Measurements from ENCODE around the gene PLOD3. TPM values are rescaled to one million over a fixed set of nuclear protein-coding genes. Genes with fewer than 3 reads are reported as not detected.

The PLOD3 gene
- total RNA-seq, 1 donor from 2014 or later: 43.0 TPM

DNA sequence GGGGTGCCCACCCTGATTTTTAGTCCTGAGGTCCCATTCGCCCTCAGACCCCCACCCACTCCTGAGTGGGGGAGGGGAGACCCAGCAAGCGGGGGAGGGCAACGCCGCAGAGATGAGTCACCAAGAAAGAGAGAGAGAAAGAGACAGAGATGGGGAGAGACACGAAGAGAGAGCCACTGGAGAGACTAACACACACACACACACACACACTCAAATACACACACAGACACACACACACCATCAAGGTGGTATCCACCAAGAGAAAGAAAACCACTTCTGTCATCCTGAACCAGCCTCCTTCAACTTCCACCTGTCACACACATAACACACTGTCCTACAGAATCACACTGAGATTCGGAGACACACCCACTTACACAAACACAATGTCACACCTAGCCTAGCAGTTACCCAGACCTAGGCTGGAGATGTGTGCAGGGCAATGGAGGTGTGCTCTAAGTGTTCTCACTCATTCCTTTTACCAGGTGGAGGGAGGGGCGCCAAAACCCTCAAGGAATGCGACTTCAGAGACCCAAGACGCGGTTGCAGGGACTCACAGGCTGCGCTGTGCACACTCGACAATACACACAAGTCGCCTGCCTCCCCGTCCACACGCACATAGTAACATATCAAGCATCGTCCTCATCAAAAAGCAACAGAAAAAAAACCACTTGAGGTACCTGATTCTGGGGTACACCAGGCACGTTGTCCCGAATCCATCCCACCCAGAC is 48.1 kb downstream of the PLOD3 start:
- intact Hi-C loops (cut with micrococcal nuclease): no loop called here
- no peak for ATAC-seq
- no peak for DNase-seq

GRCh38 chr7:101168412-101169049 is 48.9 kb downstream of the PLOD3 start:
- ATAC-seq (no peak), DNase-seq (no peak)
- intact Hi-C loops (cut with micrococcal nuclease): no loop called here

DNA sequence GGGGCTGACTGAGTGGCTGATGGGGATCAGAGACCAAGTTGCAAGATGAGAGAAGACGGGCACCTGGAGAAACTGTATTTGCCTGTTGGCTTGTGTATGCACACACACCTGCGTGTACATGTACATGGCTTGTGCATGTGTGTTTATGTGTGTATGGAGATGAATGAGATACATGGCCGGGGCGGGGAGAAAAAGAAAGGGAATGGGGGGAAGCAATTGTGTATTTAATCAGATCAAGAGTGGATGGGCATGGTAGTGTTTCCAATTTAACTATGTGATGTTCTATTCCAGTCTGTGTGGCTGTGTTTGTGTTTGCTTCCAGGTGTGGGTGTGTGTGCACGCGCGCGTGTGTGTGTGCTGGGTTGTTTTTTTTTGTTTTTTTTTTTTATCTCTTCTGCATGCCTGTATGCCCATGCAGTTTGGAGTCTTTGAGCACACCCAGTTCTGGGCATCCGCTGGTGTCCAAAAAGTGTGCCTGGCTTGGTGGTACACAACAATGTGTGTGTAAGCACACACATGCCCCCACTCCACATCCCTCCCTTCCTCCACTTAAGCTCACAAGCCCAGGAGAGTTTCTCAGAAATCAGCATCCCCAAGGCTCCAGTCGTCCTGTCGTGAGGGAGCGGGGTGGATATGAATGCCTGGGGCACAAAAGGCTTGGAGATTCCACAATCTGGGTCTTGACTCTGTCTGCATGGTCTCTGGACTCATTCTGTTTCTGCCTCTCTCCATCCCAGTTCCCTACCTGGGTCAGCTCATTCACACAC is 49.6 kb downstream of the PLOD3 start:
- ATAC-seq (no peak), DNase-seq (no peak)
- intact Hi-C loops (cut with micrococcal nuclease): no loop called here

GRCh38 chr7:101166909-101167644 is 50.3 kb downstream of the PLOD3 start:
- DNase-seq: no peak
- no peak for ATAC-seq
- intact Hi-C loops (cut with micrococcal nuclease): no loop called here

- DNase-seq: no peak
- intact Hi-C loops (cut with micrococcal nuclease): no loop called here
- ATAC-seq: no peak
Observed at GRCh38 chr7:101166648-101166908, 50.8 kb downstream of the PLOD3 start.

DNA sequence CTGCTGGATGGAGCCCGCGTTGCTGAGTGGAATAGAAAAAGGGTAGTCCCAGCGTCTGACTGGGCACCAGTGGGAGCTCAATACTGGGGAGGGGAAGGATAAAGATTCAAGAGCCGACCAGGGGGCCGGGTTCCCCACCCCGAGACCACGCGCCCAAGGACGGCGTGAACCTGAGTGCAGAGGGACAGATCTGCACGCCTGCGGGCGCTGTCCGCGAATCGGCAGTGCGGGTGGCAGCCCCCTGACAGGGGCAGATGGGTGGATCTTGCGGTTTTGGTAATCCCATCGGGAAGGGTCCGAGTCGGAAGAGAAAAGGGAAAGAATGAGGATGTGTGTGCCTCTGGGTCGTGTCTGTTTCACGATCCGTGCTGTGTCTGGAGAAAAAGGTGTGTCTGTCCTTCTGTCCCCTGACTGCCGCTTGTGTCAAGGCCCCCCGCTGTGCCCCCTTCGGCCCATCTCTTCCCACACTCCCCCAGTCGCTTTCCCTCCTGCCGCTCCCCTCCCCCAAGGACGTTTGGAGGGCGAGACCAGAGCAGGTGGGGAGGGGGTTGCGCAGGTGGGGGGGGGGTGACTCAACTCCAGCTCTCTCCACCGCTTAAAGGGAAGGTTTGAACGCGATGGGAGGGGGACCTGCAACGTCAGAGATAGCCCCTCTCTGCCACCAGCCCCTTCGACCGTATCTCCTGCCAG is 51.3 kb downstream of the PLOD3 start:
- no peak for DNase-seq
- intact Hi-C loops (cut with micrococcal nuclease): no loop called here
- ATAC-seq: no peak

DNA sequence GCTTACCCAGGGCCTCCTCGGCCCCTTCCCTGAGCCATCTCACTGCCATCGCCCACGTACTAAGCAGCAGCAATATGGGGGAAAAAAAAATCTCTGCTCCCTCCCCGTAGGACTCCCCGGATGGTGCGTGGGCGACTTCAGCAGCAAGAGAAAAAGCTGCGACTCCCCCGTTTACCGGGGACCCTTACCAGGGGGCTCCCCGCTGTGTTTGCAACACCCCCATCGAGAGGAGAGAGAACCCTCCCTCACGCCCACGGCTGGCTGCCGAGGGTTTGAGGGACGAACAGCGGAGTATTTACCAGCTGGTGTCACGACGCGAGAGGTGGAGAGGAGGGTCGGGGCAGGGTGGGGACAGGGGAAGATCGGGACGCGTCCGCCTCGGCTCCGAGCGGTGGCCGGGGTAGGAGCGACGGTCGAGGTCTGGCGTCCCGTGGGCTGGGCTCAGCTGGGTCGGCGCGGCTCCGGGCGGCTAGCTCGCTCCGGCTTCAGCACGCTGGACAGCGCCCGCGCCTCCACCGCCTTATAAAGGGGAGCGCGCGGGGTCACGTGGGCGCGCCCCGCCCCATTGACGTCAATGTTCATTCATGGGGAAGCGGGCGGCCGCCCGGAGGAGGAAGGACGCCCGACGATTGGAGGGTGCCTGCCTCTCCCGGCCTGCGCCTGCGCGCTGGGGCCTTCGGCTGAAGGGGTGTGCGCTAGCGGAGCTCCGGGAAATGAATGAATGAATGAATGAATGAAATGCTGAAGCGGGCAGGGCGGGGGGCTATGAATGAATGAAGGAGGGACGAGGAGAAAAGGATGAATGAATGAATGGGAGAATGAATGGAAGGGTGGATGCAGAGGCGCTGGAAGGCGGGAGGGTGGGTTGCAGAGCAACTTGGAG is 52.1 kb downstream of the PLOD3 start, which contains the start of gene VGF:
Gene VGF, minus strand, starts transcription at position 495 of the 883 bp plus-strand sequence. CDS start 726 bp downstream, outside the sequence.
- ATAC-seq: peak; percentile 94
- intact Hi-C loops (cut with micrococcal nuclease): no loop called here
- peak; percentile 96 for DNase-seq

DNA sequence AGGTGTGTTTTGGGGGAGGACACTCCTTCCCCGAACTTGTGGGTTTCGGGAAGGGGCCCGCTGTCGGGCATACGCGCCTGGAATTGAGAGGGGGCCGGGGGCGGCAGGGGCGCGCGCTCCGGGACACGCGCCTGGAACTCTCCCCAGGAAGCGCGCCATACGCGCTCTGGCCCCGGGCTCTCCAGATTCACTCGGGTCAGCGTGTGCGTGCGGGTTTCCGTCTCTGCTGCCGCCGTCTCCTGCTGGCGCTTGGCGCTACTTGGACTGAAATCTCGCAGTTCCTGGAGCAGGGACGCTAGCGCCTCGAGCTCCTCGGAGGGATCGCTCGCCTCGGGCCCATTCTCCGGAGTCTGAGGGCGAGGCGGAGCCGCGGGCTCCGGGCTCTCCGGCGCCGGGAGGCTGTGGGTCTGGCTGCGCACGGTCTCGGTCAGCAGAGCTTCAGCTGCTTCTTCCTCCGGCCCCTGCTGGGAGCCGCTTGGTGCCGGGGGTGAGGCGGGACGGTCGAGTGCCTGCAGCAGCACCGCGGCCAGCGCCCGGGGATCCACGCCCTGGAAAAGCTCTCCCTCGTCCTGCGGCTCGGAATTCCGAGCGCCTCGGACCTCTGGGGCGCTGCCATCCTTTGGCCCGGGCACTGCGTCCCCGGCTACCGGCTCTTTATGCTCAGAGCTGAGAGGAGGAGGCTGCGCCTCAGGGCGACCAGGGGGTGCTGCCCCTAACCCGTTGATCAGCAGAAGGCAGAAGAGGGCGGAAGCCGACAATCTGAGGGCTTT is 53.1 kb downstream of the PLOD3 start:
- peak; percentile 41 for ATAC-seq
- intact Hi-C loops (cut with micrococcal nuclease): no loop called here
- DNase-seq: peak; percentile 41

GRCh38 chr7:101163279-101164070 is 53.9 kb downstream of the PLOD3 start:
- DNase-seq (peak; percentile 39), ATAC-seq (no peak)
- intact Hi-C loops (cut with micrococcal nuclease): no loop called here

- DNase-seq (peak; percentile 60), ATAC-seq (peak; percentile 28)
- intact Hi-C loops (cut with micrococcal nuclease): no loop called here
Observed at GRCh38 chr7:101162551-101163278, 54.7 kb downstream of the PLOD3 start.

GRCh38 chr7:101161692-101162471 is 55.5 kb downstream of the PLOD3 start:
- intact Hi-C loops (cut with micrococcal nuclease): no loop called here
- no peak for ATAC-seq

DNA sequence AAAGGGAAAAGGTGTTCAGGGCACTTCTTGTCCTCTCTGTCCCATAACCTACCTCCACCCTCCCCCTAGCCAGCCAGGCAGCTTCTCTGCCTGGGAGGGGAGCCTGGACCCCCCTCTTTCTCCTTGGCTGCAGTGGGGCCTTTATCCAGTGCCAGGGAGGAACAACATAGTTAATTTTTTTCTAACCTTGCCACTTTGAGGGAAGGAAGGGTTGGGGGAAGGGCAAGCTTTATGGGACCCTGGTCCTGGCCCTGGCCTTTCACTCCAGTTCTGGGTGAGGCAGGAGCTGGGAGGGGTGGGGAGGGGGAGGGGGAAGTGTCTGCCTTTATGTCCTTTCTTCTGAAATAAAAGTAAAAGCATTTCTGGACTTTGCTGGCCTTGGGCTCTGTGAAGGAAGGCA is 56.5 kb downstream of the PLOD3 start:
- DNase-seq: no peak
- intact Hi-C loops (cut with micrococcal nuclease): no loop called here
- no peak for ATAC-seq

More at GRCh38 chr7:101161692-101162471, 55.5 kb downstream of the PLOD3 start:
- DNase-seq: no peak

DNA sequence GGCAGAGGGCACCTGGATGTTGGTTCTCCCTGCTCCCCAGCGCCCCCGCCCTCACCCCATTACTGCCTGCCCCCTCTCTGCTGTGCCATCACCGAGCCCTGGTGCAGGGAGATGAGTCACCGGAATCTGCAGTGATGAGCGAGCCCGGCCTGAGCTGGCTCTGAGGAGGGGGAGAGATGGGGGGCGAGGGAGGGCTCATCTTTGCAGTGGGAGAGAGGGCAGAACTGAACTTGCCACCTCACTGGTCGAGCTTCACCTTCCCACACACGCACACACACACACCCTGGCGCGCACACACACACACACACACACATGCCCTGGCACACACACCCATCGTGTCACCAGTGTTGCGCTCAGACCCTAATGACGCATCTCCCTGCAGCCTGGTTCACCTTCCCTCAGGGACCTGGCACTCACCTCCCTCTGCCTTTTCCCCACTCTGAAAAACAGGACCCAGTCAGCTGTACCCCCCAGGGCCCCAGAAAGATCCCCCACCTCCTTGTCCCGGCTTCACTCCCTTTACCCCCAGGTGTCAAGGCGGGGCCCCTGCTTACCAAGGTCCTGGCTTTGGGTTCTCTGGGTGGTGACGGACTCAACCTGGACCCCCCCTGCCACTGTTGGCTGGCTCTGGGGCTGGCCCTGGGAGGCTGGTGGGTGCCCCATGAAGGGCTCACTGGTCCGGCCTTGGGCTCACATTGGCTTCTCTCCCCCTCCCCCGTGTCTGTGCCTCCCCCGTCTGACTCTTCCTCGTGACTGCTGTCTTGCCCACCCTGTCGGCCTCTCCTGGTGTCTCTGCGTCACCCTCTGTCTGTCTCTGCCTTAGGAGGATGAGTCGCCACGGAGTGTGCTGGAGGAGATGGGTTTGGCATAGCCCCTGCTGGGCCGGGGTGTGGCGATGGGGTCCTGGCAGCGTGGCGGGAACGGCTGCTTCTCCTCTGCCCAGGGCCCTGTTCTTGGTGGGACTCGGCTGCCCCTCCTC is 57.4 kb downstream of the PLOD3 start:
- DNase-seq (no peak), ATAC-seq (no peak)
- intact Hi-C loops (cut with micrococcal nuclease): no loop called here
